Prostate gland (tissue), 2 donors: ENCODE data around the gene NARS2. TPM values are rescaled to one million over a fixed set of nuclear protein-coding genes. Genes with fewer than 3 reads are reported as not detected.
"Not testable (repeated sequence)": the region's sequence is repeated elsewhere in the genome, so short reads cannot be mapped to it uniquely, and the experiment has no call there.

Source experiments
- DNase-seq: peaks from one replicate; pipeline ENCODE4 v3.0.0-alpha.2; 2019; ENCODE audit warnings: low spot score
- H3K27ac ChIP-seq, 2 donors: fragments of 200-600 bp; sonication (generic); 2 replicates each; pipeline ENCODE4 v1.5.1; 2017 to 2019
- H3K27me3 ChIP-seq: fragments of 200-600 bp; sonication (generic); replicated peaks from 2 replicates; pipeline ENCODE4 v1.5.1; 2019; ENCODE audit not compliant: insufficient read depth
- H3K36me3 ChIP-seq, 2 donors: fragments of 200-600 bp; sonication (generic); 1 replicate in 1 of 2; 2 replicates in 1 of 2; pipeline versions ENCODE4 v1.5.1 to v1.8.1; 2017 to 2019
- H3K4me1 ChIP-seq: fragments of 200-600 bp; sonication (generic); replicated peaks from 2 replicates; pipeline ENCODE4 v1.5.1; 2019
- H3K4me3 ChIP-seq, 2 donors: fragments of 200-600 bp; sonication (generic); 2 replicates each; pipeline ENCODE4 v1.5.1; 2017 to 2019
- H3K9me3 ChIP-seq: fragments of 200-600 bp; sonication (generic); 2 replicates; pipeline ENCODE4 v1.5.1; 2017
- CTCF ChIP-seq, 4 experiments: fragments of 200-600 bp in 2 of 4; fragments of 450-650 bp in 2 of 4; sonication (generic) in 2 of 4; IDR thresholded peaks; 1 replicate in 3 of 4; 2 replicates in 1 of 4; pipeline ENCODE4 v1.5.1; 2016 to 2019; ENCODE audit warnings: antibody characterized with exemption in 4 of 4, mild to moderate bottlenecking in 2 of 4, moderate library complexity in 2 of 4
- POLR2A ChIP-seq: fragments of 450-650 bp; IDR thresholded peaks from one replicate; pipeline ENCODE4 v1.6.1; 2016; ENCODE audit warnings: antibody characterized with exemption, mild to moderate bottlenecking
- POLR2AphosphoS5 ChIP-seq: sonication (generic); formaldehyde crosslinking; IDR thresholded peaks from one replicate; pipeline ENCODE4 v1.6.1; 2017; ENCODE audit warnings: antibody characterized with exemption
- WGBS: methylation state at CpG from one replicate; pipeline ENCODE4 v1.1.5; 2018; 5-methylcytosine and 5-hydroxymethylcytosine counted together
- intact Hi-C: fragments of 100-400 bp; cut with DNase I; formaldehyde crosslinking; loops from one replicate; pipeline ENCODE4 v1.14.2; 2022
- total RNA-seq, 2 donors: library from RNA; depleted of rRNA; stranded (reverse); fragments of >200 nt; gene quantifications; one replicate each; pipeline ENCODE4 v1.1.0, GENCODE V29; 2016

The NARS2 gene
- total RNA-seq, 2 donors from 2014 or later = 21.8 to 25.2 TPM

- no peaks in the 10 kb centered on the region for H3K36me3 ChIP-seq
- no peaks in the 10 kb centered on the region for H3K4me1 ChIP-seq
- WGBS = 97% methylated on average over 2 of the region's 2 CpGs
- no peak overlapping the region for H3K4me3 ChIP-seq
- H3K27ac ChIP-seq = no peak overlapping the region
- no peak for DNase-seq
- no peaks in the 10 kb centered on the region for H3K9me3 ChIP-seq
- H3K27me3 ChIP-seq = no peaks in the 10 kb centered on the region
- TF ChIP-seq POLR2AphosphoS5 (no peak), POLR2A (no peak), CTCF (IDR thresholded peaks at IDR 0.05) (no peak)
- intact Hi-C loops = no loop called here
These were observed 21.8 kb downstream of the NARS2 start for GRCh38 chr11:78552881-78553280.

- H3K9me3 ChIP-seq, H3K27me3 ChIP-seq, H3K4me3 ChIP-seq, H3K27ac ChIP-seq, H3K4me1 ChIP-seq, intact Hi-C loops, H3K36me3 ChIP-seq, DNase-seq: not testable (repeated sequence)
- 96% methylated on average over 6 of the region's 6 CpGs for WGBS
These were observed 22.5 kb downstream of the NARS2 start for GRCh38 chr11:78552139-78552538.

GRCh38 chr11:78551066-78551465 is 23.6 kb downstream of the NARS2 start:
- DNase-seq = no peak
- no peak for TF ChIP-seq CTCF (IDR thresholded peaks at IDR 0.05)
- TF ChIP-seq POLR2AphosphoS5 = no peak
- TF ChIP-seq POLR2A = no peak
- H3K4me3 ChIP-seq = no peak overlapping the region
- H3K27ac ChIP-seq = no peak overlapping the region
- H3K4me1 ChIP-seq = no peaks in the 10 kb centered on the region
- 65% methylated on average over 6 of the region's 6 CpGs for WGBS
- H3K36me3 ChIP-seq = no peaks in the 10 kb centered on the region
- intact Hi-C loops = no loop called here
- H3K9me3 ChIP-seq = no peaks in the 10 kb centered on the region
- no peaks in the 10 kb centered on the region for H3K27me3 ChIP-seq

- intact Hi-C loops = no loop called here
- 79% methylated on average over 3 of the region's 3 CpGs for WGBS
- Histone ChIP-seq H3K36me3 (no peaks in the 10 kb centered on the region), H3K4me3 (no peak overlapping the region), H3K9me3 (no peaks in the 10 kb centered on the region), H3K27ac (no peak overlapping the region), H3K4me1 (no peaks in the 10 kb centered on the region), H3K27me3 (no peaks in the 10 kb centered on the region)
- TF ChIP-seq POLR2AphosphoS5 (no peak), CTCF (IDR thresholded peaks at IDR 0.05) (no peak), POLR2A (no peak)
- no peak for DNase-seq
These were observed 24.8 kb downstream of the NARS2 start for GRCh38 chr11:78549624-78550409.

- Histone ChIP-seq H3K36me3 (no peaks in the 10 kb centered on the region), H3K27me3 (no peaks in the 10 kb centered on the region), H3K9me3 (no peaks in the 10 kb centered on the region), H3K4me1 (no peaks in the 10 kb centered on the region), H3K4me3 (no peak overlapping the region), H3K27ac (no peak overlapping the region)
- 65% methylated on average over 2 of the region's 2 CpGs for WGBS
- TF ChIP-seq POLR2AphosphoS5 (no peak), POLR2A (no peak), CTCF (IDR thresholded peaks at IDR 0.05) (no peak)
- DNase-seq = no peak
- intact Hi-C loops = no loop called here
These were observed 25.6 kb downstream of the NARS2 start for GRCh38 chr11:78548911-78549590.
